HepG2 (cell line): ENCODE results near the gene LINGO3. TPM values are rescaled to one million over a fixed set of nuclear protein-coding genes. Genes with fewer than 3 reads are reported as not detected.

Experiments used
- ATAC-seq: fragments of 200-7000 bp; cut with Tn5 transposase; 3 replicates; pipeline ENCODE4 v1.9.1; 2020; ENCODE audit warnings: mild to moderate bottlenecking, moderate library complexity
- BruUV-seq: library from RNA; stranded (reverse); fragments of 400-500 nt; replicated peaks from 2 replicates; lab custom pipeline; 2021; lab: Mats Ljungman, UMichigan
- CTCF ChIA-PET: fragments of 300-600 bp; formaldehyde crosslinking; extraction: SDS; loops from one replicate; lab custom pipeline; 2021; ENCODE audit warnings: low total read pairs, inconsistent platforms, low intra/inter-chr PET ratio; lab: Yijun Ruan, JAX
- POLR2A ChIA-PET: fragments of 350-600 bp; sonication (Branson Sonifier 250); formaldehyde crosslinking; loops from one replicate; lab custom pipeline; 2020; ENCODE audit warnings: antibody characterized with exemption, inconsistent platforms; lab: Yijun Ruan, JAX
- DNase-seq: peaks from one replicate; pipeline ENCODE4 v3.0.0-alpha.2; 2015; ENCODE audit warnings: low spot score
- FAIRE-seq: peaks from 3 replicates; lab custom pipeline; 2011; peaks lifted over from hg19 to GRCh38; lab: Jason Lieb, UNC
- H2AFZ ChIP-seq: one replicate; pipeline ENCODE4 v1.6.1; 2011; ENCODE audit warnings: low read length, inconsistent platforms
- H3K27ac ChIP-seq: fragments of 300-600 bp; 3 replicates; pipeline ENCODE4 v1.8.0; 2011; ENCODE audit warnings: mixed run types, mild to moderate bottlenecking, mixed read lengths, low read length, inconsistent platforms; ENCODE audit not compliant: insufficient read depth; ENCODE audit errors: extremely low read length
- H3K27me3 ChIP-seq, 2 experiments: fragments of 200-600 bp in 1 of 2; 2 replicates in 1 of 2; 3 replicates in 1 of 2; pipeline versions ENCODE4 v1.6.0 to v1.8.0; 2011; ENCODE audit warnings: low read length in 2 of 2, mild to moderate bottlenecking in 2 of 2, moderate library complexity in 2 of 2, inconsistent platforms in 1 of 2; ENCODE audit not compliant: insufficient read depth in 2 of 2, control insufficient read depth in 1 of 2
- H3K36me3 ChIP-seq, 2 experiments: fragments of 200-600 bp in 1 of 2; replicated peaks in 1 of 2; 2 replicates in 1 of 2; 3 replicates in 1 of 2; pipeline versions ENCODE4 v1.5.1 to v1.8.0; 2011; ENCODE audit warnings: low read length in 2 of 2, inconsistent platforms in 1 of 2; ENCODE audit not compliant: insufficient read depth in 2 of 2, control insufficient read depth in 1 of 2
- H3K4me1 ChIP-seq: 2 replicates; pipeline ENCODE4 v1.5.1; 2012; ENCODE audit warnings: low read length, inconsistent platforms; ENCODE audit not compliant: insufficient read depth
- H3K4me2 ChIP-seq: 2 replicates; pipeline ENCODE4 v1.6.0; 2011; ENCODE audit warnings: low read depth, low read length, inconsistent platforms
- H3K4me3 ChIP-seq, 3 experiments: fragments of 200-600 bp in 1 of 3; sonication (generic), shearing (Covaris generic) in 1 of 3; replicated peaks in 1 of 3; 2 replicates each; pipeline ENCODE4 v1.5.1; 2011 to 2016; ENCODE audit warnings: low read length in 3 of 3, inconsistent platforms in 2 of 3, low read depth in 2 of 3, mild to moderate bottlenecking in 2 of 3, control low read depth in 1 of 3, mixed read lengths in 1 of 3; ENCODE audit not compliant: insufficient read depth in 1 of 3
- H3K79me2 ChIP-seq: one replicate; pipeline ENCODE4 v1.6.1; 2011; ENCODE audit warnings: low read length, inconsistent platforms; ENCODE audit not compliant: insufficient read depth
- H3K9ac ChIP-seq: 2 replicates; pipeline ENCODE4 v1.6.0; 2011; ENCODE audit warnings: mild to moderate bottlenecking, low read depth, low read length, inconsistent platforms; ENCODE audit not compliant: insufficient read depth
- H3K9me3 ChIP-seq: 2 replicates; pipeline ENCODE4 v1.5.1; 2012; ENCODE audit warnings: mild to moderate bottlenecking, low read length
- H4K20me1 ChIP-seq: 2 replicates; pipeline ENCODE4 v1.6.0; 2011; ENCODE audit warnings: inconsistent platforms, mild to moderate bottlenecking, low read length, moderate library complexity; ENCODE audit not compliant: insufficient read depth
- ATF1 ChIP-seq: IDR thresholded peaks from 2 replicates; pipeline ENCODE4 v1.6.1; 2016; ENCODE audit warnings: mild to moderate bottlenecking, control low read depth
- DMTF1 ChIP-seq: sonication (generic); formaldehyde crosslinking; IDR thresholded peaks from 2 replicates; pipeline ENCODE4 v1.4.0; 2020; ENCODE audit warnings: mild to moderate bottlenecking, missing genetic modification reagents
- FOXJ3 ChIP-seq: sonication (generic); formaldehyde crosslinking; IDR thresholded peaks from 2 replicates; pipeline ENCODE4 v1.4.0; 2020; ENCODE audit warnings: missing genetic modification reagents, mild to moderate bottlenecking, borderline replicate concordance
- KAT2B ChIP-seq: fragments of 150-350 bp; IDR thresholded peaks from 2 replicates; pipeline ENCODE4 v1.6.1; 2014; ENCODE audit warnings: low read depth, low read length, borderline replicate concordance
- LCORL ChIP-seq, 2 experiments: fragments of 450-650 bp in 1 of 2; sonication (generic) in 1 of 2; formaldehyde crosslinking in 1 of 2; IDR thresholded peaks; 2 replicates each; pipeline versions ENCODE4 v1.5.0 to v1.6.1; 2017 to 2020; ENCODE audit warnings: antibody characterized with exemption in 1 of 2, missing genetic modification reagents in 1 of 2
- MBNL3 ChIP-seq: fragments of 250-450 bp; sonication (Bioruptor Pico); conservative IDR thresholded peaks from 2 replicates; pipeline ENCODE4 v1.8.0; 2022; ENCODE audit warnings: mild to moderate bottlenecking, inconsistent platforms
- MTF2 ChIP-seq: sonication (generic); formaldehyde crosslinking; IDR thresholded peaks from 2 replicates; pipeline ENCODE4 v1.5.0; 2020; ENCODE audit warnings: missing genetic modification reagents, borderline replicate concordance
- SIX4 ChIP-seq: sonication (generic); formaldehyde crosslinking; IDR thresholded peaks from 2 replicates; pipeline ENCODE4 v1.4.0; 2020; ENCODE audit warnings: missing genetic modification reagents
- SPEN ChIP-seq: sonication (generic); formaldehyde crosslinking; IDR thresholded peaks from 2 replicates; pipeline ENCODE4 v1.5.1; 2020; ENCODE audit warnings: low read depth, mild to moderate bottlenecking, missing genetic modification reagents
- SSRP1 ChIP-seq: IDR thresholded peaks from 2 replicates; pipeline ENCODE4 v1.6.1; 2016; ENCODE audit warnings: control low read depth
- ZBTB33 ChIP-seq: sonication (generic); formaldehyde crosslinking; IDR thresholded peaks from 2 replicates; pipeline ENCODE4 v1.4.0; 2020; ENCODE audit warnings: missing genetic modification reagents
- ZMYM3 ChIP-seq: sonication (generic); formaldehyde crosslinking; IDR thresholded peaks from 2 replicates; pipeline ENCODE4 v1.5.1; 2020; ENCODE audit warnings: mild to moderate bottlenecking, missing genetic modification reagents
- ZNF883 ChIP-seq: sonication (generic); formaldehyde crosslinking; IDR thresholded peaks from 2 replicates; pipeline ENCODE4 v1.5.1; 2020; ENCODE audit warnings: mild to moderate bottlenecking, missing genetic modification reagents; ENCODE audit errors: not compliant biosample characterization
- WGBS: methylation state at CpG from one replicate; pipeline ENCODE4 v1.1.6; 2017; ENCODE audit warnings: low lambda C conversion rate; 5-methylcytosine and 5-hydroxymethylcytosine counted together
- in situ Hi-C: cut with HindIII; loops from 2 replicates; pipeline ENCODE4 v1.10.0; 2017; ENCODE audit warnings: low pct_unique_long_range_greater_than_20kb; ENCODE audit not compliant: extremely low pct_ligation_motif_present
- intact Hi-C: fragments of 100-400 bp; cut with micrococcal nuclease; formaldehyde crosslinking; loops from one replicate; pipeline ENCODE4 v1.10.0; 2022; ENCODE audit not compliant: unreplicated experiment
- polyA plus RNA-seq, 8 experiments: library from polyadenylated mRNA; depleted of rRNA in 3 of 8; stranded (reverse) in 7 of 8; unstranded in 1 of 8; fragments of >200 nt; fragmentation: Illumina TruSeq in 4 of 8; extraction: Trizol in 4 of 8; gene quantifications; 2 replicates each; pipeline versions ENCODE4 v1.2.1 to v1.2.3, GENCODE V29; 2011 to 2016; ENCODE audit warnings: low read depth in 4 of 8, missing spikeins in 1 of 8, mixed read lengths in 1 of 8; ENCODE audit not compliant: insufficient read depth in 1 of 8
- total RNA-seq, 5 experiments: library from RNA; depleted of rRNA; stranded (reverse); fragments of >200 nt; fragmentation: Illumina TruSeq; extraction: Trizol; gene quantifications; 2 replicates each; pipeline ENCODE4 v1.2.3, GENCODE V29; 2016; ENCODE audit warnings: low read depth in 1 of 5
- TF ChIP-seq, protein P1 (sequence below): sonication (generic); formaldehyde crosslinking; IDR thresholded peaks from 2 replicates; pipeline ENCODE4 v1.4.0; 2020; ENCODE audit warnings: mild to moderate bottlenecking, missing genetic modification reagents
- TF ChIP-seq, protein P2 (sequence below): sonication (generic); formaldehyde crosslinking; IDR thresholded peaks from 2 replicates; pipeline ENCODE4 v1.5.1; 2020; ENCODE audit warnings: mild to moderate bottlenecking, missing genetic modification reagents

The LINGO3 gene
- total and polyA plus RNA-seq, 2 of the 13 experiments (the other 11 are each of a cell fraction or from before 2014, with no cell fraction given), result not detected

- TF ChIP-seq LCORL (IDR thresholded peaks at IDR 0.05) (no peak), LCORL (CRISPR knock-in tag; IDR thresholded peaks at IDR 0.05) (no peak), SPEN (CRISPR knock-in tag) (no peak), SIX4 (CRISPR knock-in tag) (no peak), ZNF883 (no peak), FOXJ3 (no peak), SSRP1 (CRISPR knock-in tag) (no peak), DMTF1 (no peak), MBNL3 (CRISPR knock-in tag) (no peak), KAT2B (no peak), ATF1 (CRISPR knock-in tag) (no peak), MTF2 (CRISPR knock-in tag) (no peak), ZMYM3 (no peak), ZBTB33 (no peak)
- TF ChIP-seq, protein P1, sequence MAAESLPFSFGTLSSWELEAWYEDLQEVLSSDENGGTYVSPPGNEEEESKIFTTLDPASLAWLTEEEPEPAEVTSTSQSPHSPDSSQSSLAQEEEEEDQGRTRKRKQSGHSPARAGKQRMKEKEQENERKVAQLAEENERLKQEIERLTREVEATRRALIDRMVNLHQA (CRISPR knock-in tag), result no peak
- TF ChIP-seq, protein P2, sequence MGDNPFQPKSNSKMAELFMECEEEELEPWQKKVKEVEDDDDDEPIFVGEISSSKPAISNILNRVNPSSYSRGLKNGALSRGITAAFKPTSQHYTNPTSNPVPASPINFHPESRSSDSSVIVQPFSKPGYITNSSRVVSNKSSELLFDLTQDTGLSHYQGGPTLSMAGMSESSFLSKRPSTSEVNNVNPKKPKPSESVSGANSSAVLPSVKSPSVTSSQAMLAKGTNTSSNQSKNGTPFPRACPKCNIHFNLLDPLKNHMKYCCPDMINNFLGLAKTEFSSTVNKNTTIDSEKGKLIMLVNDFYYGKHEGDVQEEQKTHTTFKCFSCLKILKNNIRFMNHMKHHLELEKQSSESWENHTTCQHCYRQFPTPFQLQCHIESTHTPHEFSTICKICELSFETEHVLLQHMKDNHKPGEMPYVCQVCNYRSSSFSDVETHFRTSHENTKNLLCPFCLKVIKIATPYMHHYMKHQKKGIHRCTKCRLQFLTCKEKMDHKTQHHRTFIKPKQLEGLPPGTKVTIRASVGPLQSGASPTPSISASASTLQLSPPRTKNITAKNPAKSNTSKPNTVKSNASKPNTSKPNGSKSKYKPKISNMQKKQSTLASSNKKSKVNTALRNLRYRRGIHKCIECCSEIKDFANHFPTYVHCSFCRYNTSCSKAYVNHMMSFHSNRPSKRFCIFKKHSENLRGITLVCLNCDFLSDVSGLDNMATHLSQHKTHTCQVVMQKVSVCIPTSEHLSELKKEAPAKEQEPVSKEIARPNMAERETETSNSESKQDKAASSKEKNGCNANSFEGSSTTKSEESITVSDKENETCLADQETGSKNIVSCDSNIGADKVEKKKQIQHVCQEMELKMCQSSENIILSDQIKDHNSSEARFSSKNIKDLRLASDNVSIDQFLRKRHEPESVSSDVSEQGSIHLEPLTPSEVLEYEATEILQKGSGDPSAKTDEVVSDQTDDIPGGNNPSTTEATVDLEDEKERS, result no peak
- no peak overlapping the region for H3K4me2 ChIP-seq
- H3K4me1 ChIP-seq, result peaks cover 13% of the 10 kb centered on the region
- H3K9ac ChIP-seq, result no peak overlapping the region
- FAIRE-seq (no peak), ATAC-seq (no peak), DNase-seq (no peak)
- ChIA-PET CTCF (no interaction called here), POLR2A (no interaction called here)
- H3K79me2 ChIP-seq, result no peaks in the 10 kb centered on the region
- H3K27ac ChIP-seq, result no peak overlapping the region
- intact Hi-C loops (no loop called here), in situ Hi-C loops (no loop called here)
- no peaks in the 10 kb centered on the region for H3K36me3 ChIP-seq
- H4K20me1 ChIP-seq, result no peaks in the 10 kb centered on the region
- H2AFZ ChIP-seq, result no peak overlapping the region
- BruUV-seq, result no TSS peak
- no peaks in the 10 kb centered on the region for H3K9me3 ChIP-seq
- H3K27me3 ChIP-seq, result peaks cover 12 to 55% of the 10 kb centered on the region in 2 experiments
- WGBS, result 9% methylated on average over 9 of the region's 17 CpGs
- no peak overlapping the region for H3K4me3 ChIP-seq
Measured at GRCh38 chr19:2300533-2300932, 7.4 kb downstream of the LINGO3 start.
